Mammary epithelial cell (primary cell): ENCODE measurements around the gene CHIT1.

Experiments
- EZH2 ChIP-seq: IDR thresholded peaks from 2 replicates; pipeline ENCODE4 v1.6.1; 2012; ENCODE audit warnings: low read length, inconsistent platforms, borderline replicate concordance
- TF ChIP-seq, protein P1 (sequence below), 2 donors: IDR thresholded peaks in 1 of 2; conservative IDR thresholded peaks in 1 of 2; 2 replicates each; pipeline ENCODE4 v1.5.1; 2011 to 2012; ENCODE audit warnings: inconsistent platforms in 2 of 2, low read length in 2 of 2, mild to moderate bottlenecking in 2 of 2, control low read depth in 1 of 2, low read depth in 1 of 2; ENCODE audit not compliant: insufficient read depth in 1 of 2; ENCODE audit errors: extremely low read depth in 1 of 2

- TF ChIP-seq, protein P1, sequence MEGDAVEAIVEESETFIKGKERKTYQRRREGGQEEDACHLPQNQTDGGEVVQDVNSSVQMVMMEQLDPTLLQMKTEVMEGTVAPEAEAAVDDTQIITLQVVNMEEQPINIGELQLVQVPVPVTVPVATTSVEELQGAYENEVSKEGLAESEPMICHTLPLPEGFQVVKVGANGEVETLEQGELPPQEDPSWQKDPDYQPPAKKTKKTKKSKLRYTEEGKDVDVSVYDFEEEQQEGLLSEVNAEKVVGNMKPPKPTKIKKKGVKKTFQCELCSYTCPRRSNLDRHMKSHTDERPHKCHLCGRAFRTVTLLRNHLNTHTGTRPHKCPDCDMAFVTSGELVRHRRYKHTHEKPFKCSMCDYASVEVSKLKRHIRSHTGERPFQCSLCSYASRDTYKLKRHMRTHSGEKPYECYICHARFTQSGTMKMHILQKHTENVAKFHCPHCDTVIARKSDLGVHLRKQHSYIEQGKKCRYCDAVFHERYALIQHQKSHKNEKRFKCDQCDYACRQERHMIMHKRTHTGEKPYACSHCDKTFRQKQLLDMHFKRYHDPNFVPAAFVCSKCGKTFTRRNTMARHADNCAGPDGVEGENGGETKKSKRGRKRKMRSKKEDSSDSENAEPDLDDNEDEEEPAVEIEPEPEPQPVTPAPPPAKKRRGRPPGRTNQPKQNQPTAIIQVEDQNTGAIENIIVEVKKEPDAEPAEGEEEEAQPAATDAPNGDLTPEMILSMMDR (conservative IDR thresholded peaks at IDR 0.05 in 1 of 2, IDR thresholded peaks at IDR 0.05 in 1 of 2; ENCODE audit: extremely low read depth in 1 of 2, insufficient read depth in 1 of 2, low read depth in 1 of 2, low read length in 2 of 2) = no peak
- no peak for TF ChIP-seq EZH2
Observed at GRCh38 chr1:203167026-203167912, 62.2 kb downstream of the CHIT1 start.
